Calu3 (cell line): ENCODE data around the gene TSKU. TPM values are rescaled to one million over a fixed set of nuclear protein-coding genes. Genes with fewer than 3 reads are reported as not detected.

Experiments used
- BruUV-seq: library from RNA; stranded (reverse); fragments of 400-500 nt; replicated peaks from 2 replicates; lab custom pipeline; 2021; lab: Mats Ljungman, UMichigan
- CTCF ChIA-PET: fragments of 300-600 bp; sonication (Branson Sonifier 250); formaldehyde crosslinking; loops from one replicate; lab custom pipeline; 2022; ENCODE audit warnings: antibody characterized with exemption; lab: Charles Lee
- DNase-seq: peaks from one replicate; pipeline ENCODE4 v3.0.0; 2022
- H3K27ac Mint-ChIP-seq: one replicate; pipeline ENCODE4 v1.8.0; 2022; ENCODE audit warnings: mixed read lengths; ENCODE audit not compliant: unreplicated experiment
- H3K27me3 Mint-ChIP-seq: one replicate; pipeline ENCODE4 v1.8.0; 2022; ENCODE audit warnings: mixed read lengths; ENCODE audit not compliant: unreplicated experiment
- H3K36me3 Mint-ChIP-seq: one replicate; pipeline ENCODE4 v1.8.0; 2022; ENCODE audit warnings: mild to moderate bottlenecking, moderate library complexity, mixed read lengths; ENCODE audit not compliant: insufficient read depth, unreplicated experiment
- H3K4me1 Mint-ChIP-seq: one replicate; pipeline ENCODE4 v1.8.0; 2022; ENCODE audit warnings: mild to moderate bottlenecking, low read depth, mixed read lengths; ENCODE audit not compliant: unreplicated experiment
- H3K4me3 Mint-ChIP-seq: one replicate; pipeline ENCODE4 v1.8.0; 2022; ENCODE audit warnings: mild to moderate bottlenecking, low read depth, moderate library complexity, mixed read lengths; ENCODE audit not compliant: unreplicated experiment
- H3K9me3 Mint-ChIP-seq: one replicate; pipeline ENCODE4 v1.8.0; 2022; ENCODE audit warnings: low read depth, mixed read lengths; ENCODE audit not compliant: unreplicated experiment
- intact Hi-C: fragments of 100-400 bp; cut with micrococcal nuclease; formaldehyde crosslinking; loops from one replicate; pipeline ENCODE4 v1.10.0; 2022; ENCODE audit not compliant: unreplicated experiment
- total RNA-seq: library from RNA; stranded (reverse); gene quantifications from 2 replicates; pipeline ENCODE4 v1.2.3, GENCODE V29; 2022
- TF ChIP-seq, protein P1 (sequence below): fragments of 200-600 bp; IDR thresholded peaks from one replicate; pipeline ENCODE4 v1.8.0; 2022; ENCODE audit warnings: antibody characterized with exemption; ENCODE audit not compliant: unreplicated experiment

TSKU gene
- total RNA-seq, 1 experiment from 2014 or later = 49.0 TPM

DNA sequence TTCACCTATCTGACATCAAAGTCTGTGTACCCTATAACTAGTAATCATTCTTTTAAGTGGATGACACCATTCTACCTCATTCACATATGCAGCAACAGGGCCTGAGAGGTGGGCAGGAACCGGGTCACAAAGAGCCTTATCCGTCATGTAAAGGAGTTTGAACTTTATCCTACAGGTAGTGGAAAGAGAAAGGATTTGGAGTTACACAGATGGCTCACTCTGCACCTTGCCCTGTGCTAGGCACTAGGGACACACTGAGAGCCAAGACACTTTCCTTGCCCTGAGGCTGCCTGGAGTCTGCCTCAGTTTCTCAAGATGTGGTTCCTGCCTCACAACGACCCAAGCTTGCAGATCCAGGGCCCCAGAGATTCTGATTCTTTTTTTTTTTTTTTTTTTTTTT lies 63.3 kb downstream of the TSKU start:
- Mint-ChIP-seq H3K27me3 (peaks cover 11% of the 10 kb centered on the region), H3K36me3 (no peaks in the 10 kb centered on the region), H3K4me1 (peaks cover 8% of the 10 kb centered on the region), H3K4me3 (no peak overlapping the region), H3K27ac (no peak overlapping the region), H3K9me3 (no peaks in the 10 kb centered on the region)
- DNase-seq = no peak
- no TSS peak for BruUV-seq
- TF ChIP-seq, protein P1, sequence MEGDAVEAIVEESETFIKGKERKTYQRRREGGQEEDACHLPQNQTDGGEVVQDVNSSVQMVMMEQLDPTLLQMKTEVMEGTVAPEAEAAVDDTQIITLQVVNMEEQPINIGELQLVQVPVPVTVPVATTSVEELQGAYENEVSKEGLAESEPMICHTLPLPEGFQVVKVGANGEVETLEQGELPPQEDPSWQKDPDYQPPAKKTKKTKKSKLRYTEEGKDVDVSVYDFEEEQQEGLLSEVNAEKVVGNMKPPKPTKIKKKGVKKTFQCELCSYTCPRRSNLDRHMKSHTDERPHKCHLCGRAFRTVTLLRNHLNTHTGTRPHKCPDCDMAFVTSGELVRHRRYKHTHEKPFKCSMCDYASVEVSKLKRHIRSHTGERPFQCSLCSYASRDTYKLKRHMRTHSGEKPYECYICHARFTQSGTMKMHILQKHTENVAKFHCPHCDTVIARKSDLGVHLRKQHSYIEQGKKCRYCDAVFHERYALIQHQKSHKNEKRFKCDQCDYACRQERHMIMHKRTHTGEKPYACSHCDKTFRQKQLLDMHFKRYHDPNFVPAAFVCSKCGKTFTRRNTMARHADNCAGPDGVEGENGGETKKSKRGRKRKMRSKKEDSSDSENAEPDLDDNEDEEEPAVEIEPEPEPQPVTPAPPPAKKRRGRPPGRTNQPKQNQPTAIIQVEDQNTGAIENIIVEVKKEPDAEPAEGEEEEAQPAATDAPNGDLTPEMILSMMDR = no peak
- intact Hi-C loops = no loop called here
- CTCF ChIA-PET = no interaction called here

Other genes starting within 250 kb of the TSKU start
- 0.17 TPM in 1 of 2 replicates, not detected in the other for gene LRRC32, start 112.6 kb upstream of the TSKU start, total RNA-seq
- gene ACER3, start 77.6 kb downstream of the TSKU start, total RNA-seq = 19.9 and 21.0 TPM in 2 replicates